Stimulated activated CD8-positive, alpha-beta memory T cell treated with anti-CD3 and anti-CD28 coated beads, Interleukin-4, amount 100 ng/mL, for 4 hours (primary cell): ENCODE measurements around the gene SFT2D3.
"Not testable (repeated sequence)": the region's sequence is repeated elsewhere in the genome, so short reads cannot be mapped to it uniquely, and the experiment has no call there.

ENCODE experiments used
- DNase-seq, 2 donors: peaks; one replicate each; pipeline ENCODE4 v3.0.0-alpha.2; 2020; ENCODE audit warnings: low read depth in 2 of 2, low spot score in 1 of 2

The SFT2D3 gene

GRCh38 chr2:127739800-127740199 is 38.5 kb downstream of the SFT2D3 start:
- DNase-seq = no peak

GRCh38 chr2:127740665-127741288 is 39.5 kb downstream of the SFT2D3 start:
- no peak for DNase-seq

GRCh38 chr2:127743477-127744026 is 42.3 kb downstream of the SFT2D3 start:
- no peak for DNase-seq

GRCh38 chr2:127747621-127748020 is 46.3 kb downstream of the SFT2D3 start:
- DNase-seq = no peak

GRCh38 chr2:127749537-127749936 is 48.2 kb downstream of the SFT2D3 start:
- DNase-seq = not testable (repeated sequence)

- DNase-seq = no peak
Observed at GRCh38 chr2:127753374-127753773, 52.1 kb downstream of the SFT2D3 start.

- DNase-seq = no peak
Observed at GRCh38 chr2:127754186-127754585, 52.9 kb downstream of the SFT2D3 start.
